BLaER1 (cell line): ENCODE results near the gene CHODL.

Experiments used
- H3K27ac ChIP-seq: shearing (Covaris generic); formaldehyde crosslinking; 2 replicates; pipeline ENCODE4 v1.8.1; 2022
- H3K27me3 ChIP-seq: shearing (Covaris generic); formaldehyde crosslinking; 2 replicates; pipeline ENCODE4 v1.8.1; 2022
- H3K36me3 ChIP-seq: shearing (Covaris generic); formaldehyde crosslinking; 2 replicates; pipeline ENCODE4 v1.8.1; 2022
- H3K4me1 ChIP-seq: shearing (Covaris generic); formaldehyde crosslinking; 2 replicates; pipeline ENCODE4 v1.8.1; 2022
- H3K4me2 ChIP-seq: shearing (Covaris generic); formaldehyde crosslinking; 2 replicates; pipeline ENCODE4 v1.8.1; 2022
- H3K4me3 ChIP-seq: shearing (Covaris generic); formaldehyde crosslinking; 2 replicates; pipeline ENCODE4 v1.8.1; 2022
- H3K9ac ChIP-seq: shearing (Covaris generic); formaldehyde crosslinking; 2 replicates; pipeline ENCODE4 v1.8.1; 2022
- H3K9me3 ChIP-seq: shearing (Covaris generic); formaldehyde crosslinking; 2 replicates; pipeline ENCODE4 v1.8.1; 2022
- H4K20me1 ChIP-seq: shearing (Covaris generic); formaldehyde crosslinking; 2 replicates; pipeline ENCODE4 v1.8.1; 2022
- Cebpa-rat ChIP-seq: shearing (Covaris generic); IDR thresholded peaks from 2 replicates; pipeline ENCODE4 v1.8.1; 2022

The CHODL gene

DNA sequence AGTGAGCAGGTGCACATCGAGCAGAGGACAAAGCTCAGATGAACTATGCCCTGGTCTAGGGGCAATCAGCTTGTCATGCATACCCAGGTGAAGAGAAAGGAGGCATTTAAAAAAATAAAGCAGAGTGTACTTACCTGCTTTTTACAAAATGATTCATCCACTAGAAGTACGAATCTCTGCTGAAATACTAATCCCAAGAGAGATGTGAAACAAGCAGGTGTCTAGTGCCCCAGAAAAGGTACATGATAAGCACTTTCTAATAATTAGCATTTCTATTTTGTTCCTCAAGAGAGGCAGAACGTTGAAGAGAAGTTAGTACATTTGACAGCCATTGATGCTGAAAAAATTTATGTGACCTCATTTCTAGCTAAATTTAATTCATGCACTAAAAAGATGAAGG, 31.1 kb downstream of the CHODL start:
- H3K9me3 ChIP-seq: no peaks in the 10 kb centered on the region
- no peak overlapping the region for H3K27ac ChIP-seq
- no peaks in the 10 kb centered on the region for H3K27me3 ChIP-seq
- H3K9ac ChIP-seq: no peak overlapping the region
- no peak overlapping the region for H3K4me2 ChIP-seq
- no peaks in the 10 kb centered on the region for H4K20me1 ChIP-seq
- H3K4me3 ChIP-seq: no peak overlapping the region
- H3K4me1 ChIP-seq: no peaks in the 10 kb centered on the region
- no peak for TF ChIP-seq Cebpa-rat
- no peaks in the 10 kb centered on the region for H3K36me3 ChIP-seq

- H3K9me3 ChIP-seq: no peaks in the 10 kb centered on the region
- no peak overlapping the region for H3K4me2 ChIP-seq
- no peaks in the 10 kb centered on the region for H3K36me3 ChIP-seq
- no peak overlapping the region for H3K4me3 ChIP-seq
- no peaks in the 10 kb centered on the region for H3K4me1 ChIP-seq
- no peaks in the 10 kb centered on the region for H3K27me3 ChIP-seq
- TF ChIP-seq Cebpa-rat: no peak
- no peak overlapping the region for H3K27ac ChIP-seq
- no peak overlapping the region for H3K9ac ChIP-seq
- no peaks in the 10 kb centered on the region for H4K20me1 ChIP-seq
Measured at GRCh38 chr21:18285379-18285778, 40.7 kb downstream of the CHODL start.

GRCh38 chr21:18289876-18290275, 45.2 kb downstream of the CHODL start:
- Histone ChIP-seq H3K4me1 (no peaks in the 10 kb centered on the region), H4K20me1 (no peaks in the 10 kb centered on the region), H3K36me3 (no peaks in the 10 kb centered on the region), H3K4me3 (no peak overlapping the region), H3K9me3 (no peaks in the 10 kb centered on the region), H3K27me3 (no peaks in the 10 kb centered on the region), H3K4me2 (no peak overlapping the region), H3K27ac (no peak overlapping the region), H3K9ac (no peak overlapping the region)
- no peak for TF ChIP-seq Cebpa-rat

DNA sequence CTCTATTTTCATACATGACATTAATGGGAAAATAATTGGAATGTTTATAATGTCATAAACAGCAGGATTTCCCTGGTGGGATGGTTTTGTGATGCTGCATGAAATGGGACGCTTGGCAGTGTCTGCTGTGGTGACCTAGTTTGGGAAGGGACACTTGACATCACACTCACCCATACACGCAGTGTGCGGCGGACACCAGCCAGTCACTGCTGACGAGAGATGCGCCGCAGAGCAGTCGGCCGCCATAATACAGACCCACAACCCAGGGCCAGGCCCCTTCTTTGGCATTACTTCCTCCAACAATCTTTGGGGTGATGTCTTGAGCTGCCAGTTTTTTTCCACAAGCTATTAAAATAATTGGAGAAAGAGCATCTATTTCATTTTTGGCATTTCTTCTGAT, 49.5 kb downstream of the CHODL start:
- Histone ChIP-seq H3K36me3 (no peaks in the 10 kb centered on the region), H3K27ac (no peak overlapping the region), H3K27me3 (no peaks in the 10 kb centered on the region), H3K9ac (no peak overlapping the region), H3K4me1 (no peaks in the 10 kb centered on the region), H3K9me3 (no peaks in the 10 kb centered on the region), H3K4me2 (no peak overlapping the region), H4K20me1 (no peaks in the 10 kb centered on the region), H3K4me3 (no peak overlapping the region)
- TF ChIP-seq Cebpa-rat: no peak

DNA sequence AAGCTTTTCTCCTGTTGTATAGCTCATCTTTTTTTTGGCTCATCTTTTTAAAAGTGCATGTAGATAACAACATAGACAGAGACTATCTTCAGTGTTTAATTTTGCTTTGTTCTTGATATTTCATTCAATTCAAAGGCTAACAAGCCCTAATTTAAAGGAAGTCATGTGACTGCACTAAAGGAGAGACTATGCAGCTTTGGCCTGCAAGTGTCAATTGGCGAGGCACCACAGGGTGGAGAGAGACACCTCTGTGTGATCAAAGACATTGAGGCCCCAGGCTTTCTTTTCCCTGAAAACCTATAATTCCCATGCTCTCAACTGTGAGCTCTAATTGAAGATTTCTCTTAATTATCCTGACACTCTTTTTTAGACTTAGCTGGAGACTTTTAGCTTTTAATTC, 53.6 kb downstream of the CHODL start:
- Histone ChIP-seq H3K4me3 (no peak overlapping the region), H4K20me1 (no peaks in the 10 kb centered on the region), H3K9me3 (no peaks in the 10 kb centered on the region), H3K4me2 (no peak overlapping the region), H3K9ac (no peak overlapping the region), H3K27me3 (no peaks in the 10 kb centered on the region), H3K36me3 (no peaks in the 10 kb centered on the region), H3K4me1 (no peaks in the 10 kb centered on the region), H3K27ac (no peak overlapping the region)
- TF ChIP-seq Cebpa-rat: no peak
